Kidney tubule cell (primary cell): ENCODE results near the gene MYO3B.

Experiments used
- DNase-seq: peaks from one replicate; pipeline ENCODE4 v3.0.0-alpha.2; 2018; ENCODE audit warnings: low spot score

Gene MYO3B

DNA sequence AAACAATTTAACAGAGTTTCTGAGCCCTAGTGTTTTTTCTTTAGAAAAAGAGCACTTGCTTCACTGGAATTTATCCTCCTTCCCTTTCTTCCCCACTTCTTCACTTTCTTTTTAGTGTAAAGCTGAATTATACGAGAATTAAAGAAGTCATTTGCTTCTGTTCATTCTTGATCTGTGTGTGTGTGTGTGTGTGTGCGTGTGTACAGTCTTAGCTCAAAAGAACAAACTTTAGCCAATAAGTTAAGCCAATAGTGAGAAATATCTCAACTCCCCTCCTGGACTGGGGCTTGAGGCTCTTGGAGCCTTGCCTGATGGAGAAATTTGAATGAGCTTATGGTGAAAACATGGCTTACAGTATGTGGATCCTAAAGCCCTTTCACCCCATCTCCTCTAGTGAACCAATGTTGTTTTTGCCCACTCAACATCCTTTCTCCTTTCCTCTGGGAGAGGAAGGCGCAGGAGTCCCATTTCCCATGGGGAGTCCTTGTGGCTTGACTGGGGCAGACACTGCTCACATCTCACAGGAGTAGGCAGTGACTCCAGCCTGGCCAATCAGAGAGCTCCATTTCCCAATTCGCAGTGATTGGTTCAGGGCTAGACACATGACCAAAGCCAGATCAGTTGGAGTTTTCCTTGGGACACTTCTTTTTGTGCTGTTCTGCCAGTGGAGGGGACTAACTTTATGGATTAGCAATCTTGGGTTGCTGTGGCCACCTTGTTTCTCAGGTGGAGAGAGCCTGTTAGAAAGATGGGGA is 16.3 kb upstream of the MYO3B start:
- DNase-seq: no peak

DNA sequence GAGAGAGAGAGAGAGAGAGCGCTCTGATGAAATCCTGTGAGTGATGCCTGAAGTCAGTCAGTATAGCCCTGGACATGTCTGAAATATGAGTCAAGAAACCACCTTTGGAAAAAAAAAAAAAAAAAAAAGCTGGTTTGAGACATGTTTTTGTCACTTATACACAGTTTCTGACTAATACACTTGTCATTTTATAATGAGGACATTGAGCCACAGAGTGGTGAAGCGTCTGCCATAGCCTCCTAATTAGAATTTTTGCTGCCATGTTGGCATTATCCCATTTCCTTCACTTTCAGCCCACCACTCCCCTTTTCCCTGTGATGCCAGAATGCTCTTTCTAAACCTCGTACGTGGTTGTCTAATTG is 15.7 kb upstream of the MYO3B start:
- DNase-seq: peak; percentile 96

DNA sequence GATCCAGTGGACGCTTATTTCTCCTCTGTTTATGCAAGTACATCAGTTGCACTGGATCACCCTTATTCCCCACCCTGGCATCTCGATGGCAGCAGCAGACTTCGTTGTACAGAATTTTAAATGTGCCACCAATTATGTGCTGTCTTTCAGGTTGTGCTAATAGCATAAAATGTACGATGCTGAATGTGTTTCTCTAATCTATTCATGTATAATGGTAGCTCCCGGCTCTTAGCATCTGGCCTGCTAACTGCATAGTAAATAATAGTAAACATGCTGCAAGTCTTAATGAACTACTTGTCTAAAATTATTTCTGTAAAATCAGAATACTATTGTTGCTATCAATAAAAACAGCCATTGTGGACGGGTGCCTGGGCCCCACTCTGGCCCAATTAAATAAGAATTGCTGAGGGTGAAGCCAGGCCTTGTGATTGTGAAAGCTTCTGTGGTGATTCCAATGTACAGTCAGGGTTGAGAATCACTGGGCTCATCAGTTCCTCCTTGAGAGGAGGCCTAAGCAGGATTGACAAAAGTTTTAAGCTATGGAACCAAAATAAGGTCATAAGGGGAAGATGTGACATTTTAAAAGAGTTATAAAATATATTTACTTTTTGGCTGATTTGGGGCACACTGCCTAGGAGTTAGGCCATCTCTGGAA is 14.4 kb upstream of the MYO3B start:
- no peak for DNase-seq

DNA sequence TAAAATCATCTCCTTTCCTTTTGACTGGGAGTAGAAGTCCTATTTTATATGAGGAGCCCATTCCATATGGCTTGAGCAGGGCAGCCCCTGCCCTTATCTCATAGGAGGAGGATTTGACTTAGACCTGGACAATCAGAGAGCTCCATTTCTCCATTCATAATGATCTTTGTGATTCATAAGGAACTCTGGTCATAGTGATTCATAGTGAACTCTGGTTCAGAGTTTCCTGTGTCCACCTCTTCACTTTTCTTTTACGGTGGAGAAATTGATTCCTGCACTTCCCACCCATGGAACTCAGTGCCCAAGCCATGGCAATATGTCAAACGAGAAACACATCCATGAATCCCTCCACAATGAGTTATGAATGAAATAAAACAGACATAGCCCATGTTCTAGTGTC is 12.8 kb upstream of the MYO3B start:
- DNase-seq: peak; percentile 70

DNA sequence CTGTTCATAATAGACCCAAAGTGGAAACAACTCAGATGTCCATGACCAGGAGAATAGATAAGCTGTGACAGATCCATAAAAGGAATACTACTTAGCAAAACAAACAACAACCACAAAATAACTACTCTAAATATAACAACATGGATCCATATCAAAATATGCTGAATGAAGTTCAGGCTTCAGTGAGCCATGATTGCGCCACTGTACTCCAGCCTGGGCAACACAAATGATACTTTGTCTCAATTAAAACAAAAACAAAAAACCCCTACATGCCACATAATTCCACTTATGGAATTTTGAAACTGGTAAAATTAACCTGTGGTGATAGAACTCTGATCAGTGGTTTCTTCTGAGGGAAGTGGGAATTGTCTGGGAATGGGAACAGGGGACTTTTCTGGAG is 11.2 kb upstream of the MYO3B start:
- no peak for DNase-seq

DNA sequence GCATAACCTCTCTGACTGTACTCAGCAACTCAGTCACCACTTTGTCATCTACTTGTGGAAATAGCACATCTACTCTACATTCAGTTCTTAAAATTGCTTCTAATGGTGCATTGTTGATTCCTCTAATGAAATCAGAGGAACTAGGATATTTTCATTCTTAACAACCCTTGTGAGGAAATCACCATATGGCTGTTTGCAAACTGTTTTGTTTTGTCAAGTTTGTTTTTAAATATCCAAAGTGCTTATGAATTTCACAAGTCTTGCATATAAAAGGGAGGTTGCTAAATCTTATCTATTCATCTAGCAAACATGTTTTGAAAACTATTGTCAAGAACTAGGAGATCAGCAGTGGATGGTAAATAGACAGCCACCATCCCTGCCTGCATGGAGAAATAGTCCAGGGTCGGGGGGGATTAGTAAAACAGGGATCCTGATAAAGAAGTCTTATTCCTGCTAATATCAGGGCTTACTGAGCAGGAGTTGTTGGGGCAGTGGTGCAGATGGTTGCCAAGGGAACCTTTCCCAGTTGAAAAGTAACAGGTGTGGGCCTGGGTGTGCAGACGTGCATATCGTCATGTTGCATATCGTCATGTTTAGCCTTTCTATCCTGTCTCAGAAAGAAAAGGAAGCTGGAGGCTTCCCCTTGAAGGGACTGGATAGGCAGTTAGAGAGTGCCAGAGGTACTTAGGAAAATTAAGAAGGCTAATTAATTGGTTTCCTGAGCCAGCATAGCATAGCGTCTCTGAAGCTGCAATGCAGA is 7.5 kb upstream of the MYO3B start:
- DNase-seq: peak; percentile 86

DNA sequence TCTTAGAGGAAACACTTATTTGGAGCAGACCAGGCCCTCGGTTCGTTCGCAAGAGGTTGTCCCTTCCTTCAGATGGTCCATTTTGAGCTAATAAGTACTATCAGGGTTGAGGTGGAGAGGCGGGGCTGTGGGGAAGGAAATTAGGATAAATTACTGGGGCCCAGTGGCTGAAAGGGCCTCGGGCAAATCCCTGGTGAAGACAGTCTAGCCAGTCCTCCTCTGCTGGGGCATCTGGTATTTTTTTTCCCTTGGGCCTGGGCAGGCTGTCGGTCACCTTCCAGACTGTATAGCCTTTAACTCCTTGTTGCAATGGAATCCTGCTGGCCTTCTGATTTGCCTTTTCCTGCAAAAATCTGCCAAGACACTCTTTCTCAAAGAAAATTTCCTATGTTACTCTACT is 1.7 kb upstream of the MYO3B start:
- no peak for DNase-seq

DNA sequence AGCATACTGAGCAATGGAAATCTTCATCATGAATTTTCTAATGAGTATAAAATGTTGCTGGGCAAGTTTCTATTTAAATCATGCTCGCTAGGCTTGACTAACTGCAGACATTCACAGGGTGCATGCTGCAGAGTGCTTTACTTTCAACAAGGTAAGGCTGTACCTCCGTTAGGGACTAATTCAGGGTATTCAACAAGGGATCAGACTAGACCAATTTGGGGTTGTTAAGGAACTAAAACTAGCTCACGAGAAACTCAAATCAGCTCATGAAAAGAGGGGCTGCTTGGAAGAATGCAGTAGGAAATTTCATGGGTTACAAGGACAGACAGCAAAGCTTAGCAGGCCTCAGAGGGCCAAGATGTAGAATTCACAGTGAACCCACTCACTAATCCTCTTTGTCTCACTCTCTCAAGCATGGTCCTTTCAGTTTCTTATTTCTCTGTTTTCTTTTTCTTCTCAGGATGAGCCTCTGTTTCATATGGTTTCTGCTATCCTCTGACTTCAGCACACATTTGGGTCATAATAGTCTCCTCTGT is 2.2 kb downstream of the MYO3B start:
- peak; percentile 56 for DNase-seq

DNA sequence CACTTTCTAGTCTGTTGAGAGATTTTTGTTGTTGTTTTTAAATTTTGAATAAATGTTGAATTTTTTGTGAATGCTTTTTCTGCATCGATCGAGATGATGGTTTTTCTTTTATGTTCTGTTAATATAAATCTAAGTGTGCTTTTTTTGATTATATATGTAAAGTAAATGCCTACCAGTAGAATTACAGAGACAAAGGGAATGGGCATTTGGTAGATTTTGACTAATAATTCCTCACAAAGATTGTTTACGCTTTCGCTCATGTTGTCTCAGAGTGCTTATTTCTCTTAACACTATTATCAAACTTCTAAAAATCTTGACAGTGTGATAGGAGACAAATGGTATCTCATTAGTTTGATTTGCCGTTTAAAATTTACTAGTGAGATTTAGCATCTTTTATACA is 3.7 kb downstream of the MYO3B start:
- DNase-seq: no peak

DNA sequence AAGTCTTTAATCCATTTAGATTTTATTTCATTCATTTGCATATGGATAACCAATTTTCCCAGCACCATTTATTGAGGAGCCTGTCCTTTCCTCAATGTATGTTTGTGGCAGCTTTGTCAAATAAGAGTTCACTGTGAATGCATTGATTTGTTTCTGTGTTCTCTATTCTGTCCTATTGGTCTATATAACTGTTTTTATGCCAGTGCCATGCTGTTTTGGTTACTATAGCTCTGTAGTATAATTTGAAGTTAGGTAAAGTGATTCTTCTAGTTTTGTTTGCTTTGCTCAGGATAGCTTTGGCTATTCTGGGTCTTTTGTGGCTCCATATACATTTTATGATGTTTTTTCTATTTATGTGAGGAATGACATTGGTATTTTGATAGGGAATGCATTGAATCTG is 7.4 kb downstream of the MYO3B start:
- no peak for DNase-seq

DNA sequence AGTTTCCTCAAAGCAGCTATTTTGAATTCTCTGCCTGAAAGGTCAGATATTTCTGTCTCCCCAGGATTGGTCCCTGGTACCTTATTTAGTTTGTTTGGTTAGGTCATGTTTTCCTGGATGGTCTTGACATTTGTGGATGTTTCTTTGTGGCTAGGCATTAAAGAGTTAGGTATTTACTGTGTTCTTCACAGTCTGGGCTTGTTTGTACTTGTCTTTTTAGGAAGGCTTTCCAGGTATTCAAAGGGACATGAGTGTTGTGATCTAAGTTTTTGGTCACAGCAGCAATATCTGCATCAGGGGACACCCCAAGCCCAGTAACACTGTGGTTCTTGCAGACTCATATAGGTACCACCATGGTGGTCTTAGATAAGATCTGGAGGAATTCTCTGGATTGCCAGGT is 11.8 kb downstream of the MYO3B start:
- no peak for DNase-seq

DNA sequence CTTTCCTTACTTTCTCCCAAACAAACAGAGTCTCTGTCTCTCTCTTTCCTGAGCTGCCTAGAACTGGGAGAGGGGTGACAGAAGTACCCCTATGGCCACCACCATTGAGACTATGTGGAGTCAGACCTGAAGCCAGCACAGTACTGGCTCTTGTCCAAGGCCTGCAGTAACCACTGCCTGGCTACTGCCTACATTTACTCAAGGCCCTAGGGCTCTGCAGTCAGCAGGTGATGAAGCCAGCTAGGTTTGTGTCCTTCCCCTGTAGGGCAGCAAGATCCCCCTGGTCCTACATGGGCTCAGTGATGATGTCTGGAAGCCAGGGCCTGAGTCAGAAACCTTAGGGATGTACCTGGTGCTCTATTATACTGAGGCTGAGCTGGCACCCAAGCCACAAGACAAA is 12.2 kb downstream of the MYO3B start:
- DNase-seq: no peak

DNA sequence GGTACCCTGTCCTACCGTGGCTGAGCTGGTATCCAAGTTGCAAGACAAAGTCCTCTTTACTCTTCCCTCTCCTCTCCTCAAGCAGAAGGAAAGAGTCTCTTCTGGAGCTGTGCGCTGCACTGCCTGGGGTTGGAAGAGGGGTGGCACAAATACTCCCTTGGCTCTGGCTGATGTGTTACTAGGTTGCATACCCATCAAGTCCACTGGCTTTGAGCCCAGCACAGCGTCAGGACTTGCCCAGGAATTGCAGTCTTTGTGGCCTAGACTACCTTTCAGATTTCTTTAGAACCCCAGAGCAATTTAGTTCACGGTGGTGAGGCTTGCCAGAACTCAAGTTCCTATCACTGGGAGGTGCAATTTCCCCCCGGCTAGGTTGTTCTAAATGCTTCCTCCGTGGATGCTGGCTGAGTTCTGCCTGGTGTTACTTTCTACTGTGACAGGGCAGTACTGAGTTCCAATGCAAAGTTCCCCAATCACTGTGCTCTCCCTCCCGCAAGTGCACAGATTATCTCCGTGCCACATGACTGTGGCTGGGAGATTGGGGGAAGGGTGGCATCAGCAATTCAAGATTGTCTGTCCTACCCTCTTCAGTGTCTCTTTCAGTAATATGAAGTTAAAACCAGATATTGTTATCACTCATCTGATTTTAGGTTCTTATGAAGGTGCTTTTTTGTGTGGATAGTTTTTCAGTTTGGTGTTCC is 13.4 kb downstream of the MYO3B start:
- no peak for DNase-seq

DNA sequence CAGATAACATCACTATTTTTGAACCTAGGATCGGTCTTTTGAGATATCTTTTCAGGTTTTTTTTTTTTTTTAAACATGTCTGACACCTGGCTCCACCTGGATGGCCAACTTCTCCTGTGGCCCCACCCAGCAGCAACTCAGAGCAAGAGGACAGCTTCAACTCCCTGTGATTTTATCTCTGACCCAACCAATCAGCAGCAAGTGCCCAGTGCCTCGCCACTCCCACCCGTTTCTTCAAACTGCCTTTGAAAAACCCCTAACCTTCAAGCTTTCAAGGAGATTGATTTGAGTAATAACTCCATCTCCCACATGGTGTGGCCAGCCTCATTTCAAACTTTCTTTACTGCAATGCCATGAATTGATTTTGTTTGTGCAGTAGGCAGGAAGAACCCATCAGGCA is 19.0 kb downstream of the MYO3B start:
- no peak for DNase-seq

DNA sequence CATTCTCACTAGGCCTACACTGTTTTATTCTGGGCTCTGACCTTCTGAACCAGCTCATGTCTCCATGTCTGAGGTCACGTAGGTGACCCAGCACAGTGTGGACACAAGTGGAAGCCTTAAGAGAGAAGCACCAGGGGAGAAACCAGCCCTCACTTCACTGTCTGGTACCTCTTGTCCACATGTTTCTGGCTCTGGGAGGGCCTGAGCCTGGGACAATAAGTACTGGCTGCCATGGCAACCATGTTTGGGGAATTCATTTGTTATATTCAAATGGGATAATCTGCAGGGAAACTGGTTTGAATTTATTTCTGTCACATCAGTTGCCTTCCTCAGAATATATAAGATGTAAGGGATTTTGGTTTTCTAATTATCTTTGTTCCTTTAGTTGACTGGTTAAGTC is 23.3 kb downstream of the MYO3B start:
- DNase-seq: no peak

DNA sequence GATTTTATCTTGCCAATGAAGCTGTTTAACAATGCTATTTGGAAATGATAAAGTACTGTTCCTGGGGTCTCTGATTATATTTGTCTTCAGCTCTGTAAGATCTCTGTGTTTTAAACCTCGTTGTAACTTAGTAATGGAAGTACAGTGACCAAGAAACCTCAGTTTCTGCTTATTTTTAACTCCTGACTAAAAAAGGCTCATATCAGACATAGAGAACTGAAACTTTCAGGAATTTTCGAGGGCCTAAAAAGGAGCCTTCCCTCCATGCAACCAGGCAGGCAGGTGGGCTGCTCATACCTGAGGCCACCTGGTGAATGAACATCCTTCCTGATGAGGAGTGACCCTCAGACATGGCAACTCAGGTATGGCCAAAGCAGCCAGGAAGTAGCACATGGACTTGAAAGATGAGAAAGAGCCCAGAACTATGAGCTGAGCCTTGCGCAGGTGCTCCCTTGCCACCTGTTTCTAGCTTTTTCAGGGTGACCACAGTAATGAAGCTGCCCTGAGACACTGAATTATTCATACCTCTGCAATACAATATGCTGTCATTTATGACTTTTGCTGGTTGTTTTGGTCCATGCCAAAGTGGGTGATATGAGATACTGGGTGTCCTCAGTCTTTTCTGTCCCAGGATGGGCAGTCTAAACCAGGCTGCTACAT is 23.9 kb downstream of the MYO3B start:
- no peak for DNase-seq

DNA sequence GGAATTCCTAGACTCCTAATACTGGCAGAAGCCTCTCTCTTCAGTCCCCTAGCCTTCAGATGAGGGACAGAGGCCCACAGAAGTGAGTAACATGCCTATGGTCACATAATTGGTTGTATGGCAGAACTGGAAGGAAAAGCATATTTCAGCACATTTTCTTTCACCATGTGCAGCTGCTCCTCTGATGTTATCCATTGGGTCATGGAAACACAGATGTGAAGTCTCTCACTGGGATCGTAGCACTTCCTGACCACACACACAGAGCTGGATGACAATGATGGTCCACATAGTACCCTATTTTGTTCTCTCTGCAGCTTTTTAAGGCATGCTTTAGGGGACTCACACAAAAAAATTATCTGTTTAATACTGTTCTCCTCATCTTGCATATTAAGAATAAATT is 24.5 kb downstream of the MYO3B start:
- no peak for DNase-seq

DNA sequence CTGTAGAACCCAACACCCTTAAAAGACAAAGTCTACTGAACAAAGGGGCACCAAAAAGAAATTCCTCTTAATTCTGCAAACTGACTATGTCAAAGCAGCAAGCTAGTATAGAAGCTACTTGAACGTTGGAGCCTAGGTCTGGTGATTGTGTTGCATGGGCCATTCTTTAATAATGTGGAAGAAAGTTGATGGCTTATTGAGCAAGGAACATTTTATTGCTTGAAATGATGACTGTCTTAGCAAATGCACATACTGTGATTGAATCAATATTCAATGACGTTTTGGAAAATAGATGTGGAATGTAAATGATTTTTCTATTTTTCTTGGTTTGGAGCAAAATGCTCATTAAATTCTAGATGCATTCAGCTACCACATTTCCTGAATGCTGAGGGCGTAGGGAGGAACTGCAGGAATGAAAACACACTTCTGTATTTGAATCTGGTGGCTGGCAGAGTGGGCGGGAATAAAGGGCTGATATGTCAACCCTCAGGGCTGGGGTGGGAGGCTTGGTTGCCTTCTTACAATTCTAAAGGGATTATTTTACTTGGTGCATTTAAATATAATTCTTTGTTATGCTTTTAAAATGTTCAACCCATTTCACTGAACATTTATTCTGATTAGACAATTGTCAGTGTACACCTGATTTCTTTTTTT is 26.5 kb downstream of the MYO3B start:
- no peak for DNase-seq

DNA sequence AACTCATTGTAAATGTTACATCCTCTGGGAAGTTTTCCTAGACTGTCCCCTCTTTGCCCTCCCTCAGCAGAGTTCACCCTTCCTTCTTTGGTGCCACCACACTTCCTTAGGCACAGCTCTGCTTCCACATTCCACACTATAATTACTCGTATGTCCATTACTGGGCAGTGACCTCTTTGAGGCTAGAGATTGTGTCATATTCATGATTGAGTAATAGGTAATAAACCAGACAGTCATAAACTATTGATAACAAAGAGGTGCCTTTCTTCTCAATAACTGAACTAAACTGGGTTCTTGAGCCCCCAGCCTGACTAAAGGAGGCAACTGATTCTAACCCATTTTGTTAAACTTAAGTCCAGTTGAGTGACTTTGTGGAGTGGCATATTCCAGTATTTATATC is 28.3 kb downstream of the MYO3B start:
- no peak for DNase-seq

DNA sequence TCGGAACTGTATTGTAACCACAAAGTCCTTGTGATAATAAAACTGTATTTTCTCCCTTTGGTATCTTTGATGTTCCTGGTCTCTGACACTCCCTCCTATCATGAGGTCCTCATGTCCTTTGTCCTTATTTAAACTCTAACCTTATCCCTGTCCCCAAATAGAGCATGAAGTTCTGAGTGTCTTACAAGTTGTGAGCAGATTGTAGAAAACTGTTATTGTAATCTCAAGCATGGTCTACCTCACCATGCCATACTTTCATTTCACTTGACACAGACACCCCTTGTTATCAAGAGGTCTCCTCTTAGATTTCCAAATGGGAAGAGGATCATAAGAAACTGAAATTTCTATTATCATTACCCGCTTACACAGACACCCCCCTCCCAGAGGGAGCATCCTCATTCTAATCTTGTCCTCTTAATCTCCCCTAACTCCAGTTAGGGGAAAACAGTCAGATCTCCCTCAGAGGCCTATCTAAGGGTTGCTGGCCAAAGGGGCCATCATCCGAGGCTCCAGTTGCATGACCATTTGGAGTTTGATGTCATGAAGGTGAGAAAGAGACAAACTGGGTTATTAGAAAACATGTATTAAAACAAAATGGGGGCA is 29.0 kb downstream of the MYO3B start:
- DNase-seq: no peak

DNA sequence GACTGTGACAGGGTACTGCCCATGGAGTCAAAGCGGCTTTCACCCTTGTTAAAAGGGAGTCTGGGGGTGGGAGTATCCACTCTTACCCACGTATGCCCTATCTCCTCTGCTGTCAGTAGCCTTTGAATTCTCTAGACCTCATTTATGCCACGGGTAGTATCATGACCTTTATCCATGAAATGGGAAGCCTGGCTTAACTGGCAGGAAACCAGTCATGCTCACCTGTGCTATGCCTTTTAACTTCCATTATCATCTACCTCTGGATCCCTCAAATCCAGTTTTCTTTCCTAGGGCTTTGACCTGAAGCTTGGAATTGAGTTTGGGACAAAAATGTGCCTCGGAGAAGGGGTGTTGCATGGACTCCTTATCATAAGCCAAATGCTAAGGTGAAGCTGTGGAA is 30.0 kb downstream of the MYO3B start:
- no peak for DNase-seq
